GM21381 (cell line): Measurements from ENCODE around the gene RNF150.

Experiments used
- ATAC-seq: cut with Tn5 transposase; IDR thresholded peaks from one replicate; pipeline ENCODE4 v1.9.1; 2021; ENCODE audit warnings: mild to moderate bottlenecking, moderate library complexity; ENCODE audit not compliant: unreplicated experiment

RNF150 gene

GRCh38 chr4:141132072-141132708 lies 1.1 kb downstream of the RNF150 start:
- ATAC-seq, result peak; percentile 20

DNA sequence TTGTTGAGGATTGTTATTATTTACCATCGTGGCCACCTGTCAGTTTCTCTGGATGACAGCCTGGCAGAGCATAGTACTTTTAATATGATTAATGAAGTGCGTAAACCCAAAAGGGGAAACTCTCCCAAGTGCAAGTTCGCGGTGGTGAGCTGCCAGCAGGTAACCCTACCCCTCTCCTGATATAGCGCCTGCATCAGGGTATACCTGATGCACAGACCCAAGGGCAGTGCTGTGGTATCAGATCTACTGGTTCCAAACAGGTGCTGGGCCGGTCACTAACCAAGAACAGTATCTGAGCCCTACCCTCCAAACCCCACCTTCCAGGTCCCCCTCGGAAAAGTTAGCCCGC lies 1.6 kb downstream of the RNF150 start:
- no peak for ATAC-seq

DNA sequence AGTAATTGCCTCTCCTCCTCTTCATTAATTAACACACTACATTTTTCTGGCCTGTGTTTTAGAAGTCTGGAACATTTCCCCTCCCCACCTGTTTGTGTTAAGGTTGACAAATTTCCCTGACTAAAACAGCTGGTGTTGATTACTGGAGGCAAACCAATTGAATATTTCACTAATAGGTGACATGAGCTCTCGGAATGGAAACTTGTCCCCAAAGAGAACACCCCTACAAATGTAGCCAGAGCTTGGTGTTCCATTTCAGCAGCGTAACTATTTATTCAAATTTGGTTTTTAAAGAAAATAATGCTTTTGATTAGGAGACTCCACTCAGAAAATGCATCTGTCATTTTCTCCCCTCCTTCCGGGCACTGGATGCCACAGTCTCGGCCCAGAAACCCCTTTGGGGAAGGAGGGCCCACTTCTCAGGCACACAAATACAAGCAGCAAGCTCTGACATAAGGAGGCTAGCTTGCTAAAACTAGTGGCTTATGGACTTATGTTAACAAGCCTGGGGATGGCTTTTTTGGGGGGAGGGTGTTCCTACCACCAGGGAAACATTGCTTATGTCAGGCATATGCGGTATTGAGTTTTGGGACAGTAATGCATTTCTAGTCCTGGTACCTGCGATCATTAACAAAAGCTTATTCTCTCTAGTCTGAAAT lies 2.2 kb downstream of the RNF150 start:
- ATAC-seq, result no peak

- ATAC-seq, result no peak
These were observed 5.4 kb downstream of the RNF150 start for GRCh38 chr4:141127884-141128283.

DNA sequence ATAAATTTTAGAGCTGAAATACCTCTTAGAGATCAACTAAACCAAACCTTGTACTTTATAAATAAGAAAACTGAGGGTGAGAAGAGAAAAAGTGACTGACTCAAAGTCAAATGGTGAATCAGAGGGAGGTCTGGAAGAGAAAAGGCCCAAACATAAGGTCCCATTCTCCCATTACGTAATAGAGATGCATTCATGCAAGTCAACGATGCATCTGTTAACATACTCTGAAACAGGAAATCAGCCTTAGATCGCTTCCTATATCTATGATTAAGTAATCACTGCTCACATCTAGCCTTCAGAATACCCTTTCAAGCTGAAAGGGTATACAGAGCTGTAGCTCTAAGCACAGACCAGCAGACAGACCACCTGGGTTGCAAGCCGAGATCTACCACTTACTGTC lies 6.5 kb downstream of the RNF150 start:
- ATAC-seq, result no peak

DNA sequence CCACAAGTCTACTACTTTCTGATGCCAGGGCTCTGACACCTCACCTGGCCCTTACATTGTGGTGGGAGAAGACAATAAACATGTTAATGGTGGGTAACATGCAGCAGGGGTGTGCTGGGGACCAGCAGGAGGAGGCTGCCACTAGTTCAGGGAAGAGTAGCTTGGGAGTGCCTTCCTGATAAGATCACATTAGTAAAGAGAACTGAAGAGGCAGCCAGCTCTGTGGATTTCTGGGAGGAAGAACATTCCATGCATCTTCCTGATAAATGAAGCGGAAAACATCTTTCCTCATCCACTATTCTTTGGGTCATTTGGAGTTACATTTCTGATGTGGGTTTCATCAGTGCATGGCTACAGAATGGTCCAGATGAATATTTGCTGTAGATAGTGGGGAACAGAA lies 9.0 kb downstream of the RNF150 start:
- no peak for ATAC-seq

DNA sequence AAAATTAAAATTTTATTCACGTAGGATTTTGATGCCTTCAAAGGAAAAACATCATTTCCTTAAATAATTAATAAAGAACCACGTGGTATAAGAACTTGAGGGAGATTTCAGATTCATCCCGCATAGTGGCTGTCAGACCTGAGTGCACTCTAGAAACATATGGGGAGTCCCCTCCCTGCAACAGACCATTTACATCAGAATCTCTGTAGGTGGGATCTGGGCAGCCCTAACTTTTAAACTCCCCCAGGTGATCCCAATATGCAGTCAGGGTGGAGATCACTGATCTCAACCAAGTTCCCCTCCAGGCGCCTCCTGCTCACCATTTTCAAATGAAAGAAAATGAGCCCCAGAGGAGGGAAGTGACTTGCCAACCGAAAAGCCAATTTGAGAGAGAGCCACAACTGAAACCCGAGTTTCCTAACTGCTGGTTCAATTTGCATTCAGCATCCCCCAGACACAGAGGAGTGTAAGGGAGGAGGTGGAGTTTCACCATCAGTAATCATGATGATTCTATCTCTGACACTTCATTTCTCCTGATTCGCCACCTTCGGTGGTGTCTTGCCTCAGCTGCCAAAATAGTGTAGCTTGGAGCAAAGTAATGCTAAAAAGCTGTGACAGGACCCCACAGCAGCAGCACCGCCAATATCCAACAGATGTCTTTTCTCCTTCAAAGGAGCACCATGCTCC lies 11.4 kb downstream of the RNF150 start:
- ATAC-seq, result no peak

- no peak for ATAC-seq
These were observed 12.2 kb downstream of the RNF150 start for GRCh38 chr4:141121101-141121500.

GRCh38 chr4:141120036-141120593 lies 13.2 kb downstream of the RNF150 start:
- ATAC-seq, result no peak

DNA sequence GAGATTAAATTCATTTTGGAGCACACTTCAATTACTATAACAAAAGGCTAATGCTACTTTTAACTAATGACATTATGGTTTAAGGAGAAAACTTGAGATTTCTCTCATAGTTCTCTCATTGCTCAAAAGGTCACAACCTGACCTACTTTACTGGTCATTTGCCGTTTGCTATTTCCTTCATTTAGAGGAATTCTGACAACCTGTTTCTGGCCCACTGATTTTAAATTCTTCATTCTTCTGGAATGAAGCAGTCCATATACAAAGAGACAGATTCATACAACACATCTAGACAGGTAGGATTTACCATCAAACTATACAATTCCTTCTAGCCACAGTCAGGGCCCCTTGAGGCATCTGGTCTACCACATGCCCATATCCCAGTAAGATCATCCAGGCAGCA lies 14.2 kb downstream of the RNF150 start:
- ATAC-seq, result no peak

- ATAC-seq, result no peak
These were observed 14.9 kb downstream of the RNF150 start for GRCh38 chr4:141118381-141118780.

DNA sequence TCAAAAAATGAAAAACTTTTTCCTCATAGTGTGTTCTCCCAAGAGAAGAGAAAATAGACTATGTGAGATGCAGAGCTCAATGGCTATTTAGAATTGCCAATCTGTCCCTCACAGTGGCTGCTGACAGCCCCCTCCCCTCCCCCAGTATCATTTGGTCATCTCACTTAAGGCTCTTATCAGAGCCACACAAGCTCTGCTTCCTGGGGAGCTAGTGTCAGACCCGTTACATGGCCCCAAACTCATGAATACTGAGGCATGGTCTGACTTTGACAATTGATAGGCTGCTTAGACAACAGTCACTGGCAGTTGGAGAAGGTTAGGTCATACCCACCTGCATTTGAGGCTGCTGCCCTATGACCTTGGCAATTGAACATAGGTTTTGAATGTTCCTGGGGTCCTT lies 15.3 kb downstream of the RNF150 start:
- ATAC-seq, result no peak

DNA sequence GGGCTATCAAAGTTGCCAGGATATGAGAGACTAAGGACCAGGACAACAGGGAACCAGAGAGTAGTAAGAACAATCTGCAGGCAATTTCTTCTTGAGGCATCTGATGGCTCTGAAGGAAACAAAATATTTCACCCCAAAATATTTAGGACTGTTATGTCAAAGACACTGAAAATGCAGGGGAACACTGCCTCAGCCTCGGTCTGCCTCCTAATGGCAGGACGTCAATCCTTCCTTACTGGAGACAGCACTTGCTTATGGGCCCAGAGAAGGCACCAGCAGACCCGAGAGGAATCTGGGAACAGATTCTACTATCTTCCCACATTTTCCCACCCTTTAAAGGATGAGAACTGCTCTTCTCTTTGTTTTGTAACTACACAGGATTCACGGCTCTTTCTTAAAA lies 23.3 kb downstream of the RNF150 start:
- ATAC-seq, result no peak

- no peak for ATAC-seq
These were observed 25.3 kb downstream of the RNF150 start for GRCh38 chr4:141107927-141108326.

DNA sequence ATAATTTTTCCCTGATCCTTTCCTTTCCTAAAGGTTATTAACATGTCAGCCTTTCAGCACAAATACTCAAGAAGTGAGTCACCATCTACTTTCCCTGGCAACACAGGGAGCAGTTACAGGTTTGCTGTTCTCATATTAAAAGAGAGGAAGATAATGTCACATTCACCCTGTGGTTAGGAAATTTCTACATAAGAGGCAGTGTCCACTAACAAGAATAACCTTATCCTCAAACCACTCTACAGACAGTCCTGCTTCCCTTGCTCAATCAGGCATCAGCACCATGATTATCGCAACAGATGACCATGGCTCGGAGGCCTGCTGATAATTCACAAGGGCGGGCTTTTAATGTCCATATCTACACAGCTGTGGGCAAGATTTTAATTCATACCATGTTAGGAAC lies 30.9 kb downstream of the RNF150 start:
- ATAC-seq, result no peak

GRCh38 chr4:141101511-141101910 lies 31.8 kb downstream of the RNF150 start:
- no peak for ATAC-seq

- ATAC-seq, result no peak
These were observed 33.9 kb downstream of the RNF150 start for GRCh38 chr4:141099326-141099725.

DNA sequence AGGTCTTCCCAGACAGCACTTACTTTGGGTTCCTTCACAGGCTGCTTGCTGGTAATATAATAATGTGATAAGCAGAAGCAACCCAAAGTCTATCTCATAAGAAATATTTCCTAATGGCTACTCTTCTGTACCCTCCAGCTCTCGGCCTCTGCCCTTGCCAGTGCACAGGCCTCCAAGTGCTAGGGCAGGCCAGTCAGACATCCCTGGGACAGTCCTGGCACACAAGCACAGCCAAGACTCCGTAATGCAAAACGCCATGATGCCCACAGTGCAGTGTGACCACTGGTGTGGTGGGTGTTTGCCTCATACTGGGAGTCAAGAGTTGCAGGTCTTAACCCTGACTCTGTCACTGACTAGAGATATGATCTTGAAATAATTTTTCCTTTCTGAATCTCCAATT lies 35.1 kb downstream of the RNF150 start:
- ATAC-seq, result no peak

- ATAC-seq, result no peak
These were observed 42.8 kb downstream of the RNF150 start for GRCh38 chr4:141090473-141090872.

- no peak for ATAC-seq
These were observed 51.3 kb downstream of the RNF150 start for GRCh38 chr4:141081921-141082395.

DNA sequence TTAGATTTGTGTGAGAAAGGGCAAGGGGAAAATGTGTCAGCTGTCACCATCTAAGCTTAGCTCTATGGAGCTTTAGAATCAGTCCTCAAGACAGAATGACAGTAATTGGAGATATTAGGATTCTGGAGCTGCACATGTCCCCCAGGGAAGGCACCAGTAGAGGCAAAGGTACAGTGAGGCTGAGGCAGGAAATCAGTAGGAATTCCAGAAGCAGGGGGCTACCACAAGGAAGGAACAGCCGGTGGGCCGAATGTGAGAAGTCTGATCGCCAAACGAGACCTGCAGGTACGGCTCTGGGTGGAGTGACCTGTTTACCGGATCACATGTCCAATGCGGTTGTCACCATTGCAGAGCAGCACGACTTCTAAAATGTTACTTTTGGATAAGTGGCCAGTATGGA lies 52.6 kb downstream of the RNF150 start:
- ATAC-seq, result no peak

DNA sequence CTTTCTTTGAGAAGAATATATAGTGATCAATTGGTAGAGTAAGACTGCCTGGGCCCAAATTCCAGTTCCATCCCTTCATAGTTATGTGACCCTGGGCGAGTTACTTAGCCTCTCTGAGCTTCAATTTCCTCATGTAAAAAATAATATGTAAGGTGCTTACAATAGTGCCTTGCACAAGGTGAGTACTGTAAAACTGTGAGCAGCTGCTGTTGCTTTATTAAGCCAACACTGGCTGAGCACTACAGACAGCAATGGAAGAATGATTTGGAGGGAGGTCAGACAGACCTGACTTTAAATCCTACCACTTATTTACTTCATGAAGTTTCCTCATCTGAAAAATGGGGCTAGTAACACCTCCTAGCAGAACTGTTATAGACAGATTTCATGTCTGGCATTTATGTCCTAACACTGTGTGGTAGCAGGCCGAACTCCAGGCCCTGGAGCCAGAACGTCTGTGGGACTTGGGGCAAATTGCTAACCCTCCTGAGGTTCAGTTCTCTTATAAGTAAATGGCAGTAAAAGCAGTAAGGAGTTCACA lies 53.8 kb downstream of the RNF150 start:
- no peak for ATAC-seq
